ENCODE results near the gene PIP4K2A. TPM values are rescaled to one million over a fixed set of nuclear protein-coding genes. Genes with fewer than 3 reads are reported as not detected.

Gene PIP4K2A
- total and polyA plus RNA-seq, 2 experiments from 2014 or later = 39.9 to 40.1 TPM

- H3K27me3 ChIP-seq (ENCODE audit: insufficient read depth) = no peaks in the 10 kb centered on the region
- H3K4me1 Mint-ChIP-seq = peaks cover 38% of the 10 kb centered on the region
Measured at GRCh38 chr10:22705527-22705926, 8.9 kb downstream of the PIP4K2A start.

More at GRCh38 chr10:22705527-22705926, 8.9 kb downstream of the PIP4K2A start:
- peaks cover 5% of the 10 kb centered on the region for H3K27me3 Mint-ChIP-seq (ENCODE audit: insufficient read depth, low read depth, poor library complexity)
- no peak for TF ChIP-seq EZH2 (IDR thresholded peaks at IDR 0.05; ENCODE audit: low read depth, unreplicated experiment)
- TF ChIP-seq STAT1 (IDR thresholded peaks at IDR 0.05; ENCODE audit: unreplicated experiment) = no peak
- no peak for TF ChIP-seq ZNF462 (CRISPR knock-in tag; IDR thresholded peaks at IDR 0.05)
- no peak for TF ChIP-seq JUNB (IDR thresholded peaks at IDR 0.05; ENCODE audit: unreplicated experiment)
- ATAC-seq (no peak), DNase-seq (ENCODE audit: low spot score) (no peak)
- Histone ChIP-seq H3K4me1 (ENCODE audit: insufficient read depth) (peaks cover 25% of the 10 kb centered on the region), H4K20me1 (replicated peaks; ENCODE audit: insufficient read depth) (peaks cover 3% of the 10 kb centered on the region; the same call in 1 of the 2 replicates), H3K4me2 (no peak overlapping the region), H3K27ac (ENCODE audit: low read depth) (no peak overlapping the region), H3K36me3 (ENCODE audit: insufficient read depth) (no peaks in the 10 kb centered on the region), H3K9me2 (ENCODE audit: insufficient read depth) (peaks cover 8% of the 10 kb centered on the region; the same call in 1 of the 2 replicates), H3K79me2 (replicated peaks; ENCODE audit: insufficient read depth) (peaks cover 100% of the 10 kb centered on the region), H3K4me3 (no peak overlapping the region), H3F3A (replicated peaks; ENCODE audit: low read depth) (no peaks in the 10 kb centered on the region), H2AFZ (no peak overlapping the region)
- H3K27ac Mint-ChIP-seq = no peak overlapping the region
- H3K4me3 Mint-ChIP-seq = no peak overlapping the region
- peaks cover 10% of the 10 kb centered on the region; the same call in 2 of the 3 replicates for H3K36me3 Mint-ChIP-seq (ENCODE audit: low read depth)
- H3K9me3 Mint-ChIP-seq = no peaks in the 10 kb centered on the region
